OCI-LY1 (cell line): ENCODE measurements around the gene SIGLEC8.

ENCODE experiments used
- EZH2 ChIP-seq: fragments of 200-600 bp; sonication (generic), shearing (Covaris generic); IDR thresholded peaks from 2 replicates; pipeline ENCODE4 v1.8.0; 2017; ENCODE audit warnings: borderline replicate concordance, mixed run types, mild to moderate bottlenecking, antibody characterized with exemption, low read length, moderate library complexity, mixed read lengths
- TF ChIP-seq, protein P1 (sequence below): fragments of 200-600 bp; sonication (generic), shearing (Covaris generic); IDR thresholded peaks from 2 replicates; pipeline ENCODE4 v1.5.1; 2017; ENCODE audit warnings: mild to moderate bottlenecking, antibody characterized with exemption, low read length, moderate library complexity, mixed read lengths

DNA sequence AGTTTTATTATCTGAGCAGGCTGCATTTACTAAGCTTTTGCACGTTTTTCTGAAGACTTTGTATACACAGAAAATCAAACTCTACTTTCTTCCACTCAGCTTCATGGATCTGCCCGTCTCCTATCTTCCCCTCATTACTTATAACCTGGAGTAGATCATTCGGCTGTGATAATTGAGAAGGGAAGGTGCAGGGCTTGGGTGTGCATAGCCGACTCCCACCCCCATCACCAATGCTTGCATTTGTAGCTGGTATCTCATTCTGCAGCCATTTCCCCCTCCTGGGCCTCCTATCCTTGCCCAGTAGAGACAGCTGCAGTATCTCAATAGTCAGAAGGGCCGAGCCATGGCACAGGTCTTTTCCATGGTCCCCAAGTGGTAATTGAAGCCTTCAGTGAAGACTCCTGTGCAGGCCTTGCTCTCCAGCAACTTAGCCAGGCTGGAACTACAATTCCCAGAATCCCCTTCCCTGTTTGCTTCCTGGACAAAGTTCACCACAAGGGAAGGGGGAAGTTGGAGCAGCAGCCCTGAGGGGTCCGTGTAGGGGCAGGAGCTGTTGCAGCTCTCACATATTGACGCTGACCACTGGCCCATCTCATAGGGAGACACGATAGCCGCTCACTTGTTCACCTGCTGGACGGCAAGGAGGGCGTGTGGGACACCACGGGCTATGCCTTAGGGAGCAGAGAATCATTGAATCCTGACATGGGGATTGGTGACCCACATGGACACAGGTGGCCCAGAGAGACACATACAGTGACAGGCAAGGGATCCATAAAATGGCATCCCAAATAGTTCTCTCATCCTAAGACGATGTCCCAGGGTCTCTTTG is 2.1 kb upstream of the SIGLEC8 start:
- TF ChIP-seq, protein P1, sequence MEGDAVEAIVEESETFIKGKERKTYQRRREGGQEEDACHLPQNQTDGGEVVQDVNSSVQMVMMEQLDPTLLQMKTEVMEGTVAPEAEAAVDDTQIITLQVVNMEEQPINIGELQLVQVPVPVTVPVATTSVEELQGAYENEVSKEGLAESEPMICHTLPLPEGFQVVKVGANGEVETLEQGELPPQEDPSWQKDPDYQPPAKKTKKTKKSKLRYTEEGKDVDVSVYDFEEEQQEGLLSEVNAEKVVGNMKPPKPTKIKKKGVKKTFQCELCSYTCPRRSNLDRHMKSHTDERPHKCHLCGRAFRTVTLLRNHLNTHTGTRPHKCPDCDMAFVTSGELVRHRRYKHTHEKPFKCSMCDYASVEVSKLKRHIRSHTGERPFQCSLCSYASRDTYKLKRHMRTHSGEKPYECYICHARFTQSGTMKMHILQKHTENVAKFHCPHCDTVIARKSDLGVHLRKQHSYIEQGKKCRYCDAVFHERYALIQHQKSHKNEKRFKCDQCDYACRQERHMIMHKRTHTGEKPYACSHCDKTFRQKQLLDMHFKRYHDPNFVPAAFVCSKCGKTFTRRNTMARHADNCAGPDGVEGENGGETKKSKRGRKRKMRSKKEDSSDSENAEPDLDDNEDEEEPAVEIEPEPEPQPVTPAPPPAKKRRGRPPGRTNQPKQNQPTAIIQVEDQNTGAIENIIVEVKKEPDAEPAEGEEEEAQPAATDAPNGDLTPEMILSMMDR = no peak
- TF ChIP-seq EZH2 = no peak
